Esophagus squamous epithelium (tissue), 4 donors: ENCODE data around the gene GPRC5A.

Source experiments
- POLR2A ChIP-seq, 4 donors: fragments of 450-650 bp; IDR thresholded peaks; one replicate each; pipeline ENCODE4 v1.6.1; 2017; ENCODE audit warnings: antibody characterized with exemption in 4 of 4, mild to moderate bottlenecking in 4 of 4, moderate library complexity in 3 of 4
- TF ChIP-seq, protein P1 (sequence below), 6 experiments: fragments of 450-650 bp in 4 of 6; fragments of 200-600 bp in 2 of 6; sonication (generic) in 2 of 6; IDR thresholded peaks; one replicate each; pipeline ENCODE4 v1.5.1; 2016 to 2019; ENCODE audit warnings: antibody characterized with exemption in 6 of 6, mild to moderate bottlenecking in 4 of 6, moderate library complexity in 4 of 6

- TF ChIP-seq, protein P1, sequence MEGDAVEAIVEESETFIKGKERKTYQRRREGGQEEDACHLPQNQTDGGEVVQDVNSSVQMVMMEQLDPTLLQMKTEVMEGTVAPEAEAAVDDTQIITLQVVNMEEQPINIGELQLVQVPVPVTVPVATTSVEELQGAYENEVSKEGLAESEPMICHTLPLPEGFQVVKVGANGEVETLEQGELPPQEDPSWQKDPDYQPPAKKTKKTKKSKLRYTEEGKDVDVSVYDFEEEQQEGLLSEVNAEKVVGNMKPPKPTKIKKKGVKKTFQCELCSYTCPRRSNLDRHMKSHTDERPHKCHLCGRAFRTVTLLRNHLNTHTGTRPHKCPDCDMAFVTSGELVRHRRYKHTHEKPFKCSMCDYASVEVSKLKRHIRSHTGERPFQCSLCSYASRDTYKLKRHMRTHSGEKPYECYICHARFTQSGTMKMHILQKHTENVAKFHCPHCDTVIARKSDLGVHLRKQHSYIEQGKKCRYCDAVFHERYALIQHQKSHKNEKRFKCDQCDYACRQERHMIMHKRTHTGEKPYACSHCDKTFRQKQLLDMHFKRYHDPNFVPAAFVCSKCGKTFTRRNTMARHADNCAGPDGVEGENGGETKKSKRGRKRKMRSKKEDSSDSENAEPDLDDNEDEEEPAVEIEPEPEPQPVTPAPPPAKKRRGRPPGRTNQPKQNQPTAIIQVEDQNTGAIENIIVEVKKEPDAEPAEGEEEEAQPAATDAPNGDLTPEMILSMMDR (IDR thresholded peaks at IDR 0.05): no peak
- no peak for TF ChIP-seq POLR2A (IDR thresholded peaks at IDR 0.05)
These were observed 34.0 kb downstream of the GPRC5A start for GRCh38 chr12:12925388-12925787.
